ENCODE measurements around the gene ENG.

DNA sequence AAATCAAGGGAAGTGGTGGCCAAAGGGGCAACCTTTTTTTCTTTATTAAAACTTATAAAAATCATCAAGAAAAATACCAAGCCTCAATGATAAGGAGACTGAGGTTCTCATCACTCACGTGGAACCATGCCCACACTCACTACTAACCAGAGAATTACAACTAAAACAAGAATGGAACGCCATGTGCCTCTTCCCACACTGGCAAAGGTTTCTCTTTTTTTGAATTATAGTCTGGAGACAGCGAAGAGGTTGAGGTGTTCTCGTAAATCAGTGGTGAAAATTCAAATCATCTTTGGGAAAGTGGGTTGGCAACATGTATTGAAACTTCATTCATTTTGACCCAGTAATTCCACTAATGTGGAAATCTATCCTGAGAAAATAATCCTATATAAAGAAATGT lies 32.4 kb downstream of the ENG start:
- TF ChIP-seq, protein P1, sequence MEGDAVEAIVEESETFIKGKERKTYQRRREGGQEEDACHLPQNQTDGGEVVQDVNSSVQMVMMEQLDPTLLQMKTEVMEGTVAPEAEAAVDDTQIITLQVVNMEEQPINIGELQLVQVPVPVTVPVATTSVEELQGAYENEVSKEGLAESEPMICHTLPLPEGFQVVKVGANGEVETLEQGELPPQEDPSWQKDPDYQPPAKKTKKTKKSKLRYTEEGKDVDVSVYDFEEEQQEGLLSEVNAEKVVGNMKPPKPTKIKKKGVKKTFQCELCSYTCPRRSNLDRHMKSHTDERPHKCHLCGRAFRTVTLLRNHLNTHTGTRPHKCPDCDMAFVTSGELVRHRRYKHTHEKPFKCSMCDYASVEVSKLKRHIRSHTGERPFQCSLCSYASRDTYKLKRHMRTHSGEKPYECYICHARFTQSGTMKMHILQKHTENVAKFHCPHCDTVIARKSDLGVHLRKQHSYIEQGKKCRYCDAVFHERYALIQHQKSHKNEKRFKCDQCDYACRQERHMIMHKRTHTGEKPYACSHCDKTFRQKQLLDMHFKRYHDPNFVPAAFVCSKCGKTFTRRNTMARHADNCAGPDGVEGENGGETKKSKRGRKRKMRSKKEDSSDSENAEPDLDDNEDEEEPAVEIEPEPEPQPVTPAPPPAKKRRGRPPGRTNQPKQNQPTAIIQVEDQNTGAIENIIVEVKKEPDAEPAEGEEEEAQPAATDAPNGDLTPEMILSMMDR (conservative IDR thresholded peaks at IDR 0.05; ENCODE audit: low read length) = no peak
- no peak for TF ChIP-seq EZH2phosphoT487 (IDR thresholded peaks at IDR 0.05; ENCODE audit: borderline replicate concordance)

Data from Loucy (cell line).